HepG2 (cell line): ENCODE results near the gene KCNQ2. TPM values are rescaled to one million over a fixed set of nuclear protein-coding genes. Genes with fewer than 3 reads are reported as not detected.
A peak's percentile ranks its signal among the peaks of the same experiment; 100 is the strongest.

Experiments used
- ATAC-seq: fragments of 200-7000 bp; cut with Tn5 transposase; 3 replicates; pipeline ENCODE4 v1.9.1; 2020; ENCODE audit warnings: mild to moderate bottlenecking, moderate library complexity
- BruUV-seq: library from RNA; stranded (reverse); fragments of 400-500 nt; replicated peaks from 2 replicates; lab custom pipeline; 2021; lab: Mats Ljungman, UMichigan
- CTCF ChIA-PET: fragments of 300-600 bp; formaldehyde crosslinking; extraction: SDS; loops from one replicate; lab custom pipeline; 2021; ENCODE audit warnings: low total read pairs, inconsistent platforms, low intra/inter-chr PET ratio; lab: Yijun Ruan, JAX
- POLR2A ChIA-PET: fragments of 350-600 bp; sonication (Branson Sonifier 250); formaldehyde crosslinking; loops from one replicate; lab custom pipeline; 2020; ENCODE audit warnings: antibody characterized with exemption, inconsistent platforms; lab: Yijun Ruan, JAX
- DNase-seq: peaks from one replicate; pipeline ENCODE4 v3.0.0-alpha.2; 2015; ENCODE audit warnings: low spot score
- FAIRE-seq: peaks from 3 replicates; lab custom pipeline; 2011; peaks lifted over from hg19 to GRCh38; lab: Jason Lieb, UNC
- H2AFZ ChIP-seq: one replicate; pipeline ENCODE4 v1.6.1; 2011; ENCODE audit warnings: low read length, inconsistent platforms
- H3K27ac ChIP-seq: fragments of 300-600 bp; 3 replicates; pipeline ENCODE4 v1.8.0; 2011; ENCODE audit warnings: mixed run types, mild to moderate bottlenecking, mixed read lengths, low read length, inconsistent platforms; ENCODE audit not compliant: insufficient read depth; ENCODE audit errors: extremely low read length
- H3K27me3 ChIP-seq, 2 experiments: fragments of 200-600 bp in 1 of 2; 2 replicates in 1 of 2; 3 replicates in 1 of 2; pipeline versions ENCODE4 v1.6.0 to v1.8.0; 2011; ENCODE audit warnings: low read length in 2 of 2, mild to moderate bottlenecking in 2 of 2, moderate library complexity in 2 of 2, inconsistent platforms in 1 of 2; ENCODE audit not compliant: insufficient read depth in 2 of 2, control insufficient read depth in 1 of 2
- H3K36me3 ChIP-seq, 2 experiments: fragments of 200-600 bp in 1 of 2; replicated peaks in 1 of 2; 2 replicates in 1 of 2; 3 replicates in 1 of 2; pipeline versions ENCODE4 v1.5.1 to v1.8.0; 2011; ENCODE audit warnings: low read length in 2 of 2, inconsistent platforms in 1 of 2; ENCODE audit not compliant: insufficient read depth in 2 of 2, control insufficient read depth in 1 of 2
- H3K4me1 ChIP-seq: 2 replicates; pipeline ENCODE4 v1.5.1; 2012; ENCODE audit warnings: low read length, inconsistent platforms; ENCODE audit not compliant: insufficient read depth
- H3K4me2 ChIP-seq: 2 replicates; pipeline ENCODE4 v1.6.0; 2011; ENCODE audit warnings: low read depth, low read length, inconsistent platforms
- H3K4me3 ChIP-seq, 3 experiments: fragments of 200-600 bp in 1 of 3; sonication (generic), shearing (Covaris generic) in 1 of 3; replicated peaks in 1 of 3; 2 replicates each; pipeline ENCODE4 v1.5.1; 2011 to 2016; ENCODE audit warnings: low read length in 3 of 3, inconsistent platforms in 2 of 3, low read depth in 2 of 3, mild to moderate bottlenecking in 2 of 3, control low read depth in 1 of 3, mixed read lengths in 1 of 3; ENCODE audit not compliant: insufficient read depth in 1 of 3
- H3K79me2 ChIP-seq: one replicate; pipeline ENCODE4 v1.6.1; 2011; ENCODE audit warnings: low read length, inconsistent platforms; ENCODE audit not compliant: insufficient read depth
- H3K9ac ChIP-seq: 2 replicates; pipeline ENCODE4 v1.6.0; 2011; ENCODE audit warnings: mild to moderate bottlenecking, low read depth, low read length, inconsistent platforms; ENCODE audit not compliant: insufficient read depth
- H3K9me3 ChIP-seq: 2 replicates; pipeline ENCODE4 v1.5.1; 2012; ENCODE audit warnings: mild to moderate bottlenecking, low read length
- H4K20me1 ChIP-seq: 2 replicates; pipeline ENCODE4 v1.6.0; 2011; ENCODE audit warnings: inconsistent platforms, mild to moderate bottlenecking, low read length, moderate library complexity; ENCODE audit not compliant: insufficient read depth
- AGO1 ChIP-seq: fragments of 200-400 bp; formaldehyde crosslinking; IDR thresholded peaks from 2 replicates; pipeline ENCODE4 v1.6.1; 2017; ENCODE audit warnings: mild to moderate bottlenecking, low read depth, low read length, moderate library complexity; ENCODE audit not compliant: poor library complexity, severe bottlenecking
- CBFB ChIP-seq: sonication (generic); formaldehyde crosslinking; IDR thresholded peaks from 2 replicates; pipeline ENCODE4 v1.4.0; 2020; ENCODE audit warnings: missing genetic modification reagents
- ELF3 ChIP-seq: IDR thresholded peaks from 2 replicates; pipeline ENCODE4 v1.6.1; 2016; ENCODE audit warnings: missing genetic modification reagents, missing compliant biosample characterization
- HMG20B ChIP-seq: conservative IDR thresholded peaks from 2 replicates; pipeline ENCODE4 v1.6.1; 2016; ENCODE audit warnings: missing genetic modification reagents, missing compliant biosample characterization
- KDM5A ChIP-seq: fragments of 200-600 bp; sonication (generic); IDR thresholded peaks from 2 replicates; pipeline ENCODE4 v1.7.0; 2018; ENCODE audit warnings: antibody characterized with exemption, mild to moderate bottlenecking, low read length, borderline replicate concordance
- MYNN ChIP-seq: sonication (generic); formaldehyde crosslinking; IDR thresholded peaks from 2 replicates; pipeline ENCODE4 v1.4.0; 2020; ENCODE audit warnings: mild to moderate bottlenecking, low read depth, missing genetic modification reagents
- NCOR1 ChIP-seq: fragments of 200-600 bp; sonication (generic); IDR thresholded peaks from 2 replicates; pipeline ENCODE4 v1.7.0; 2017; ENCODE audit warnings: antibody characterized with exemption, low read length, borderline replicate concordance
- NKX3-1 ChIP-seq: sonication (generic); formaldehyde crosslinking; IDR thresholded peaks from 2 replicates; pipeline ENCODE4 v1.5.0; 2020; ENCODE audit warnings: missing genetic modification reagents
- ZBTB20 ChIP-seq: sonication (generic); formaldehyde crosslinking; IDR thresholded peaks from 2 replicates; pipeline ENCODE4 v1.8.1; 2023; ENCODE audit warnings: missing genetic modification reagents, low read depth, mild to moderate bottlenecking, borderline replicate concordance
- ZNF337 ChIP-seq: sonication (generic); formaldehyde crosslinking; IDR thresholded peaks from 2 replicates; pipeline ENCODE4 v1.5.1; 2020; ENCODE audit warnings: missing genetic modification reagents, low read depth, mild to moderate bottlenecking, borderline replicate concordance
- ZNF382 ChIP-seq: sonication (generic); formaldehyde crosslinking; IDR thresholded peaks from 2 replicates; pipeline ENCODE4 v1.5.0; 2020; ENCODE audit warnings: missing genetic modification reagents, mild to moderate bottlenecking, borderline replicate concordance
- ZNF460 ChIP-seq: sonication (generic); formaldehyde crosslinking; IDR thresholded peaks from 2 replicates; pipeline ENCODE4 v1.5.1; 2020; ENCODE audit warnings: missing genetic modification reagents, mild to moderate bottlenecking, borderline replicate concordance
- ZNF589 ChIP-seq: sonication (generic); formaldehyde crosslinking; conservative IDR thresholded peaks from 2 replicates; pipeline ENCODE4 v1.8.0; 2022; ENCODE audit warnings: mild to moderate bottlenecking, moderate library complexity, missing genetic modification reagents
- WGBS: methylation state at CpG from one replicate; pipeline ENCODE4 v1.1.6; 2017; ENCODE audit warnings: low lambda C conversion rate; 5-methylcytosine and 5-hydroxymethylcytosine counted together
- in situ Hi-C: cut with HindIII; loops from 2 replicates; pipeline ENCODE4 v1.10.0; 2017; ENCODE audit warnings: low pct_unique_long_range_greater_than_20kb; ENCODE audit not compliant: extremely low pct_ligation_motif_present
- intact Hi-C: fragments of 100-400 bp; cut with micrococcal nuclease; formaldehyde crosslinking; loops from one replicate; pipeline ENCODE4 v1.10.0; 2022; ENCODE audit not compliant: unreplicated experiment
- polyA plus RNA-seq, 8 experiments: library from polyadenylated mRNA; depleted of rRNA in 3 of 8; stranded (reverse) in 7 of 8; unstranded in 1 of 8; fragments of >200 nt; fragmentation: Illumina TruSeq in 4 of 8; extraction: Trizol in 4 of 8; gene quantifications; 2 replicates each; pipeline versions ENCODE4 v1.2.1 to v1.2.3, GENCODE V29; 2011 to 2016; ENCODE audit warnings: low read depth in 4 of 8, missing spikeins in 1 of 8, mixed read lengths in 1 of 8; ENCODE audit not compliant: insufficient read depth in 1 of 8
- total RNA-seq, 5 experiments: library from RNA; depleted of rRNA; stranded (reverse); fragments of >200 nt; fragmentation: Illumina TruSeq; extraction: Trizol; gene quantifications; 2 replicates each; pipeline ENCODE4 v1.2.3, GENCODE V29; 2016; ENCODE audit warnings: low read depth in 1 of 5
- TF ChIP-seq, protein P1 (sequence below): sonication (generic); formaldehyde crosslinking; IDR thresholded peaks from 2 replicates; pipeline ENCODE4 v1.5.0; 2020; ENCODE audit warnings: mild to moderate bottlenecking, missing genetic modification reagents, moderate library complexity
- TF ChIP-seq, protein P2 (sequence below): sonication (generic); formaldehyde crosslinking; conservative IDR thresholded peaks from 2 replicates; pipeline ENCODE4 v1.4.0; 2020; ENCODE audit warnings: missing genetic modification reagents
- TF ChIP-seq, protein P3 (sequence below): sonication (generic); formaldehyde crosslinking; IDR thresholded peaks from 2 replicates; pipeline ENCODE4 v1.8.0; 2022; ENCODE audit warnings: mild to moderate bottlenecking, missing genetic modification reagents, moderate library complexity

The KCNQ2 gene
- total and polyA plus RNA-seq, 2 of the 13 experiments (the other 11 are each of a cell fraction or from before 2014, with no cell fraction given): not detected

DNA sequence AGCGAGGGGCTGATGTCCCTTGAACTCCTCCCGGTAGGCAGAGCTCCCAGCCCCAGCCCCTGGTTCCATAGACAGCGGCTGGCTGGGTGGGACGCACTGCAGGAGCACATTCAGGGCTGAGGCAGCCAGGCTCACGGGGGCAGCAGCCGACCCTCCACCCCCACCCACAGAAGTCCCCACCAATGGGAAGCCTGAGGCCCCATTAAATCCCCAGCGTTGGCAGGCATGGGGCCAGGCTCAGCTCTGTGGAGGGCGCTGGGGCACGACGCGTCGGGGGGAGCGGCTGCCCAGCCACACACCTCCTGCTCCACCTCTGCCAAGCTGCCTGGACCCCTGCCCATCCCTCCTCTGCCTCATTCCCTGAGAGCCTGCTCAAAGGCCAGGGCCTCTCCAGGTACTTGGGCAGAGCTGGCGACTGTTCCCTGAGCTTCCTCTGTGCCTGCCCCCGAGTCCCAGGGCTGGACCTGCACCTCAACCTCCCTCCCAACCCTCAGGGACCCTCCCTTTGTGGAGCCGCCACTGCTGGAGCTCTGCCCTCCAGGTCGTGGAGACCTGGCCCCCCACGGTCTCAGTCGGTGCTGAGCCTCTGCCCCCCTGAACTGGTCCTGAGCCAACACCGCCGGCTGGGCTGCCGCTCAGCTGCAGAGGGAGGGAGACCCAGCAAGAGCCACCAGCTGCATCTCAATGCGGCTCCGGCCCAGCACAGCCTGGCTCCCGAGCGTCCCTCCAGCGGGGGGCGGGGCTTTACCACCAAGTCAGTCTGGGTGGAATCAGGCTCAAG lies 120.5 kb downstream of the KCNQ2 start:
- BruUV-seq: no TSS peak
- DNase-seq: no peak
- ATAC-seq: peak; percentile 6; the same call in 2 of the 3 replicates

DNA sequence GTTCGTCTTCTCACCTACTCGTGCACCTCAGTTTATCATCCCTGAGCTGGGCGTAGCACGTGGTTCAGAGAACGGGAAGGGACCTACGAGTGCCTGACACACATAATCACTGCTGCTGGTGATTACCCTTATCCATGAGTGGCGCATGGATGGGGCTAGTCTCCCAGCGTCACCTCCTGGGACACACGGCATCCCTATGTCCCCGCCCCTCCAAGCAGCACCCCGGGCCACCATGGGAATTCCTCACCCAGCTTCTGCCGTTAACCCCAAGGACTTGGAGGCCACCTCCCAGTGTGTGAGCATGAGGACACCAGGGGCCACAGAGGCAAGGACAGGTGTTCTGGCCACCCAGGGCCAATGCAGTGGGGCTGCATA lies 121.1 kb downstream of the KCNQ2 start:
- intact Hi-C loops (no loop called here), in situ Hi-C loops (no loop called here)
- Histone ChIP-seq H3K36me3 (no peaks in the 10 kb centered on the region), H2AFZ (no peak overlapping the region), H4K20me1 (no peaks in the 10 kb centered on the region; the same call in 1 of the 2 replicates), H3K9me3 (no peaks in the 10 kb centered on the region), H3K4me3 (no peak overlapping the region), H3K27ac (no peak overlapping the region), H3K4me1 (no peaks in the 10 kb centered on the region), H3K79me2 (no peaks in the 10 kb centered on the region), H3K4me2 (no peak overlapping the region), H3K27me3 (peaks cover 11 to 21% of the 10 kb centered on the region in 2 experiments; a peak in 4 of 5 replicates), H3K9ac (no peak overlapping the region)
- ChIA-PET POLR2A (no interaction called here), CTCF (no interaction called here)
- 85% methylated on average over 12 of the region's 12 CpGs for WGBS
- BruUV-seq: no TSS peak
- no peak for ATAC-seq
- FAIRE-seq: no peak
- DNase-seq: no peak
- TF ChIP-seq ZBTB20 (no peak), AGO1 (no peak), MYNN (CRISPR knock-in tag) (no peak), NKX3-1 (no peak), ZNF337 (no peak), CBFB (CRISPR knock-in tag) (no peak), ELF3 (CRISPR knock-in tag) (no peak), NCOR1 (no peak), ZNF460 (CRISPR knock-in tag) (no peak), ZNF382 (CRISPR knock-in tag) (no peak)
- TF ChIP-seq, protein P1, sequence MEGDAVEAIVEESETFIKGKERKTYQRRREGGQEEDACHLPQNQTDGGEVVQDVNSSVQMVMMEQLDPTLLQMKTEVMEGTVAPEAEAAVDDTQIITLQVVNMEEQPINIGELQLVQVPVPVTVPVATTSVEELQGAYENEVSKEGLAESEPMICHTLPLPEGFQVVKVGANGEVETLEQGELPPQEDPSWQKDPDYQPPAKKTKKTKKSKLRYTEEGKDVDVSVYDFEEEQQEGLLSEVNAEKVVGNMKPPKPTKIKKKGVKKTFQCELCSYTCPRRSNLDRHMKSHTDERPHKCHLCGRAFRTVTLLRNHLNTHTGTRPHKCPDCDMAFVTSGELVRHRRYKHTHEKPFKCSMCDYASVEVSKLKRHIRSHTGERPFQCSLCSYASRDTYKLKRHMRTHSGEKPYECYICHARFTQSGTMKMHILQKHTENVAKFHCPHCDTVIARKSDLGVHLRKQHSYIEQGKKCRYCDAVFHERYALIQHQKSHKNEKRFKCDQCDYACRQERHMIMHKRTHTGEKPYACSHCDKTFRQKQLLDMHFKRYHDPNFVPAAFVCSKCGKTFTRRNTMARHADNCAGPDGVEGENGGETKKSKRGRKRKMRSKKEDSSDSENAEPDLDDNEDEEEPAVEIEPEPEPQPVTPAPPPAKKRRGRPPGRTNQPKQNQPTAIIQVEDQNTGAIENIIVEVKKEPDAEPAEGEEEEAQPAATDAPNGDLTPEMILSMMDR: no peak
- TF ChIP-seq, protein P2, sequence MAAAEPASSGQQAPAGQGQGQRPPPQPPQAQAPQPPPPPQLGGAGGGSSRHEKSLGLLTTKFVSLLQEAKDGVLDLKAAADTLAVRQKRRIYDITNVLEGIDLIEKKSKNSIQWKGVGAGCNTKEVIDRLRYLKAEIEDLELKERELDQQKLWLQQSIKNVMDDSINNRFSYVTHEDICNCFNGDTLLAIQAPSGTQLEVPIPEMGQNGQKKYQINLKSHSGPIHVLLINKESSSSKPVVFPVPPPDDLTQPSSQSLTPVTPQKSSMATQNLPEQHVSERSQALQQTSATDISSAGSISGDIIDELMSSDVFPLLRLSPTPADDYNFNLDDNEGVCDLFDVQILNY (CRISPR knock-in tag): no peak

More for the DNA sequence above, 120.5 kb downstream of the KCNQ2 start:
- no peak for FAIRE-seq
- Histone ChIP-seq H2AFZ (no peak overlapping the region), H3K9me3 (no peaks in the 10 kb centered on the region), H3K27me3 (peaks cover 7 to 14% of the 10 kb centered on the region in 2 experiments; a peak in 3 of 5 replicates), H3K4me3 (no peak overlapping the region), H3K9ac (no peak overlapping the region)
- intact Hi-C loops: no loop called here
- POLR2A ChIA-PET: no interaction called here
- TF ChIP-seq KDM5A (no peak), ZNF460 (CRISPR knock-in tag) (no peak), HMG20B (CRISPR knock-in tag) (no peak), ZNF589 (CRISPR knock-in tag) (0 out of 2 replicates have a peak, but pooled peaks have one; percentile 22)
- TF ChIP-seq, protein P3, sequence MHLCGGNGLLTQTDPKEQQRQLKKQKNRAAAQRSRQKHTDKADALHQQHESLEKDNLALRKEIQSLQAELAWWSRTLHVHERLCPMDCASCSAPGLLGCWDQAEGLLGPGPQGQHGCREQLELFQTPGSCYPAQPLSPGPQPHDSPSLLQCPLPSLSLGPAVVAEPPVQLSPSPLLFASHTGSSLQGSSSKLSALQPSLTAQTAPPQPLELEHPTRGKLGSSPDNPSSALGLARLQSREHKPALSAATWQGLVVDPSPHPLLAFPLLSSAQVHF (CRISPR knock-in tag): 0 out of 2 replicates have a peak, but pooled peaks have one; percentile 25
- TF ChIP-seq, all 625 proteins: peak for 2
- in situ Hi-C loops: no loop called here
- no peaks in the 10 kb centered on the region for H3K79me2 ChIP-seq
- H3K4me2 ChIP-seq: no peak overlapping the region
- no peaks in the 10 kb centered on the region for H3K4me1 ChIP-seq
- WGBS: 34% methylated on average over 19 of the region's 28 CpGs
- CTCF ChIA-PET: no interaction called here
- no peaks in the 10 kb centered on the region for H3K36me3 ChIP-seq
- H3K27ac ChIP-seq: no peak overlapping the region
- H4K20me1 ChIP-seq: no peaks in the 10 kb centered on the region; the same call in 1 of the 2 replicates
